Naive thymus-derived CD8-positive, alpha-beta T cell (primary cell): Measurements from ENCODE around the gene NAA15. TPM values are rescaled to one million over a fixed set of nuclear protein-coding genes. Genes with fewer than 3 reads are reported as not detected.
"Not testable (repeated sequence)": the region's sequence is repeated elsewhere in the genome, so short reads cannot be mapped to it uniquely, and the experiment has no call there.

Source experiments
- ATAC-seq, 2 donors: fragments of 150-1000 bp; cut with Tn5 transposase in 1 of 2; sonication (Bioruptor Pico), chemical (Tn5 transposase) in 1 of 2; 1 replicate in 1 of 2; 2 replicates in 1 of 2; pipeline ENCODE4 v1.10.0; 2021; ENCODE audit warnings: mild to moderate bottlenecking in 2 of 2, moderate library complexity in 2 of 2
- POLR2A ChIA-PET: fragments of 350-600 bp; sonication (Branson Sonifier 250); formaldehyde crosslinking; loops from one replicate; lab custom pipeline; 2021; ENCODE audit warnings: antibody characterized with exemption; lab: Charles Lee
- DNase-seq, 10 donors: peaks; one replicate each; pipeline versions ENCODE4 v3.0.0 to v3.0.0-alpha.2; 2020 to 2022
- H3K27ac Mint-ChIP-seq, 10 donors: one replicate each; pipeline ENCODE4 v1.8.0; 2020 to 2022; ENCODE audit warnings: mild to moderate bottlenecking in 10 of 10, mixed read lengths in 10 of 10, moderate library complexity in 4 of 10, inconsistent platforms in 1 of 10
- H3K27me3 Mint-ChIP-seq, 5 donors: one replicate each; pipeline ENCODE4 v1.8.0; 2021 to 2022; ENCODE audit warnings: mixed read lengths in 5 of 5
- H3K36me3 Mint-ChIP-seq, 3 donors: one replicate each; pipeline ENCODE4 v1.8.0; 2020 to 2022; ENCODE audit warnings: mixed read lengths in 3 of 3, mild to moderate bottlenecking in 2 of 3, inconsistent platforms in 1 of 3
- H3K4me1 Mint-ChIP-seq, 4 donors: one replicate each; pipeline ENCODE4 v1.8.0; 2021 to 2022; ENCODE audit warnings: mixed read lengths in 4 of 4
- H3K4me3 Mint-ChIP-seq, 10 donors: one replicate each; pipeline ENCODE4 v1.8.0; 2020 to 2022; ENCODE audit warnings: mild to moderate bottlenecking in 10 of 10, mixed read lengths in 10 of 10, moderate library complexity in 6 of 10, inconsistent platforms in 1 of 10
- H3K9me3 Mint-ChIP-seq, 9 donors: one replicate each; pipeline ENCODE4 v1.8.0; 2020 to 2022; ENCODE audit warnings: mixed read lengths in 9 of 9, mild to moderate bottlenecking in 3 of 9, inconsistent platforms in 1 of 9, moderate library complexity in 1 of 9
- polyA plus RNA-seq, 3 donors: library from polyadenylated mRNA; unstranded; fragments of 300-500 nt; fragmentation: Illumina TruSeq; gene quantifications; one replicate each; pipeline ENCODE4 v1.2.3, GENCODE V29; 2021
- total RNA-seq, 8 experiments: library from RNA in 2 of 8; stranded (reverse) in 2 of 8; gene quantifications; one replicate each; pipeline ENCODE4 v1.2.3 and lab custom pipeline; 2021 to 2026

NAA15 gene
- total and polyA plus RNA-seq, 5 experiments from 2014 or later = 32.1 to 60.8 (median 41.8) TPM

- Mint-ChIP-seq H3K27me3 (no peaks in the 10 kb centered on the region), H3K4me3 (peak overlapping the region in 1 of 10 donors; percentile 40), H3K9me3 (no peaks in the 10 kb centered on the region), H3K36me3 (peaks cover 0 to 17% (median 2%) of the 10 kb centered on the region in 3 donors), H3K4me1 (peaks cover 49 to 78% (median 74%) of the 10 kb centered on the region in 4 donors), H3K27ac (peak overlapping the region in 1 of 10 donors; percentile 34)
- DNase-seq (no peak), ATAC-seq (no peak)
- POLR2A ChIA-PET = no interaction called here
Measured at GRCh38 chr4:139457318-139457717, 156.0 kb downstream of the NAA15 start.

GRCh38 chr4:139458543-139458942, 157.2 kb downstream of the NAA15 start:
- H3K36me3 Mint-ChIP-seq = peaks cover 0 to 23% (median 5%) of the 10 kb centered on the region in 3 donors
- H3K4me3 Mint-ChIP-seq = peak overlapping the region in 5 of 10 donors; percentile 9 to 61 (median 37)
- H3K27me3 Mint-ChIP-seq = no peaks in the 10 kb centered on the region
- ATAC-seq (no peak), DNase-seq (no peak)
- POLR2A ChIA-PET = no interaction called here
- H3K4me1 Mint-ChIP-seq = peaks cover 42 to 70% (median 68%) of the 10 kb centered on the region in 4 donors
- H3K27ac Mint-ChIP-seq = peak overlapping the region in 3 of 10 donors; percentile 38 to 51 (median 44)
- no peaks in the 10 kb centered on the region for H3K9me3 Mint-ChIP-seq

- peaks cover 0 to 28% (median 6%) of the 10 kb centered on the region in 3 donors for H3K36me3 Mint-ChIP-seq
- H3K9me3 Mint-ChIP-seq = peaks cover 0 to 2% (median 0%) of the 10 kb centered on the region in 9 donors
- H3K27me3 Mint-ChIP-seq = no peaks in the 10 kb centered on the region
- POLR2A ChIA-PET = no interaction called here
- DNase-seq (no peak), ATAC-seq (no peak)
- H3K4me3 Mint-ChIP-seq = no peak overlapping the region
- H3K27ac Mint-ChIP-seq = peak overlapping the region in 1 of 10 donors; percentile 41
- H3K4me1 Mint-ChIP-seq = peaks cover 42 to 73% (median 69%) of the 10 kb centered on the region in 4 donors
Measured at GRCh38 chr4:139458999-139459398, 157.7 kb downstream of the NAA15 start.

- DNase-seq (no peak), ATAC-seq (no peak)
- peaks cover 0 to 2% (median 0%) of the 10 kb centered on the region in 9 donors for H3K9me3 Mint-ChIP-seq
- peaks cover 0 to 31% (median 15%) of the 10 kb centered on the region in 3 donors for H3K36me3 Mint-ChIP-seq
- POLR2A ChIA-PET = no interaction called here
- no peak overlapping the region for H3K4me3 Mint-ChIP-seq
- no peak overlapping the region for H3K27ac Mint-ChIP-seq
- H3K4me1 Mint-ChIP-seq = peaks cover 31 to 65% (median 57%) of the 10 kb centered on the region in 4 donors
- H3K27me3 Mint-ChIP-seq = no peaks in the 10 kb centered on the region
Measured at GRCh38 chr4:139460565-139460964, 159.3 kb downstream of the NAA15 start.

GRCh38 chr4:139461022-139461628, 159.8 kb downstream of the NAA15 start:
- no peaks in the 10 kb centered on the region for H3K27me3 Mint-ChIP-seq
- H3K9me3 Mint-ChIP-seq = peaks cover 0 to 2% (median 0%) of the 10 kb centered on the region in 9 donors
- ATAC-seq = no peak
- peaks cover 28 to 62% (median 53%) of the 10 kb centered on the region in 4 donors for H3K4me1 Mint-ChIP-seq
- no peak overlapping the region for H3K27ac Mint-ChIP-seq
- POLR2A ChIA-PET = no interaction called here
- H3K4me3 Mint-ChIP-seq = no peak overlapping the region
- no peak for DNase-seq
- peaks cover 0 to 31% (median 15%) of the 10 kb centered on the region in 3 donors for H3K36me3 Mint-ChIP-seq

- not testable (repeated sequence) for DNase-seq
Measured at GRCh38 chr4:139464512-139464911, 163.2 kb downstream of the NAA15 start.

GRCh38 chr4:139465922-139466321, 164.6 kb downstream of the NAA15 start:
- peaks cover 16 to 45% (median 33%) of the 10 kb centered on the region in 4 donors for H3K4me1 Mint-ChIP-seq
- H3K36me3 Mint-ChIP-seq = peaks cover 21 to 39% (median 38%) of the 10 kb centered on the region in 3 donors
- POLR2A ChIA-PET = no interaction called here
- peaks cover 0 to 25% (median 16%) of the 10 kb centered on the region in 9 donors for H3K9me3 Mint-ChIP-seq
- no peak for ATAC-seq
- no peak overlapping the region for H3K4me3 Mint-ChIP-seq
- no peak for DNase-seq
- H3K27ac Mint-ChIP-seq = no peak overlapping the region
- no peaks in the 10 kb centered on the region for H3K27me3 Mint-ChIP-seq

More at GRCh38 chr4:139464512-139464911, 163.2 kb downstream of the NAA15 start:
- H3K27ac Mint-ChIP-seq, POLR2A ChIA-PET, H3K27me3 Mint-ChIP-seq, H3K4me3 Mint-ChIP-seq, ATAC-seq: not testable (repeated sequence)
- Mint-ChIP-seq H3K36me3 (peaks cover 18 to 34% (median 30%) of the 10 kb centered on the region in 3 donors), H3K9me3 (peaks cover 0 to 16% (median 13%) of the 10 kb centered on the region in 9 donors), H3K4me1 (peaks cover 13 to 43% (median 33%) of the 10 kb centered on the region in 4 donors)

GRCh38 chr4:139468756-139469155, 167.5 kb downstream of the NAA15 start:
- Mint-ChIP-seq H3K4me1 (peaks cover 20 to 39% (median 34%) of the 10 kb centered on the region in 4 donors), H3K36me3 (peaks cover 38 to 57% (median 45%) of the 10 kb centered on the region in 3 donors), H3K4me3 (peak overlapping the region in 1 of 10 donors; percentile 55), H3K9me3 (peaks cover 7 to 29% (median 23%) of the 10 kb centered on the region in 9 donors), H3K27ac (peak overlapping the region in 1 of 10 donors; percentile 50)
- DNase-seq, POLR2A ChIA-PET, H3K27me3 Mint-ChIP-seq, ATAC-seq: not testable (repeated sequence)

- H3K27me3 Mint-ChIP-seq = no peaks in the 10 kb centered on the region
- peaks cover 20 to 39% (median 32%) of the 10 kb centered on the region in 4 donors for H3K4me1 Mint-ChIP-seq
- POLR2A ChIA-PET = no interaction called here
- peaks cover 7 to 28% (median 21%) of the 10 kb centered on the region in 9 donors for H3K9me3 Mint-ChIP-seq
- DNase-seq (no peak), ATAC-seq (no peak)
- H3K36me3 Mint-ChIP-seq = peaks cover 38 to 54% (median 44%) of the 10 kb centered on the region in 3 donors
- peak overlapping the region in 3 of 10 donors; percentile 10 to 55 (median 19) for H3K4me3 Mint-ChIP-seq
- peak overlapping the region in 1 of 10 donors; percentile 50 for H3K27ac Mint-ChIP-seq
Measured at GRCh38 chr4:139469216-139469615, 167.9 kb downstream of the NAA15 start.

Other genes with a start within 250 kb of the NAA15 start
- 10 to 100 TPM; 63.1 to 68.6 TPM for gene ELF2, start 124.3 kb upstream of the NAA15 start, total RNA-seq
- gene ELF2, start 124.3 kb upstream of the NAA15 start, polyA plus RNA-seq = 10 to 100 TPM; 23.0 to 34.4 (median 24.1) TPM
- under 1 TPM in 1 of 2 experiments, not detected in 1; 0.27 TPM for gene MGARP, start 21.3 kb upstream of the NAA15 start, total RNA-seq
- under 1 TPM in 2 of 3 donors, not detected in 1; 0.12 to 0.18 TPM for gene MGARP, start 21.3 kb upstream of the NAA15 start, polyA plus RNA-seq
- gene NDUFC1, start 972 bp downstream of the NAA15 start, total RNA-seq = 10 to 100 TPM; 28.1 to 29.0 TPM
- 100 to 1,000 TPM; 137 to 163 (median 140) TPM for gene NDUFC1, start 972 bp downstream of the NAA15 start, polyA plus RNA-seq
- 10 to 100 TPM; 12.1 to 13.3 TPM for gene RAB33B, start 152.6 kb downstream of the NAA15 start, total RNA-seq
- gene RAB33B, start 152.6 kb downstream of the NAA15 start, polyA plus RNA-seq = 1 to 10 TPM; 6.4 to 6.9 (median 6.6) TPM